PC-9 (cell line): ENCODE measurements around the gene PHF8. TPM values are rescaled to one million over a fixed set of nuclear protein-coding genes. Genes with fewer than 3 reads are reported as not detected.

Experiments used
- BruUV-seq: library from RNA; stranded (reverse); fragments of 400-500 nt; replicated peaks from 2 replicates; lab custom pipeline; 2021; lab: Mats Ljungman, UMichigan
- CTCF ChIA-PET: fragments of 300-600 bp; sonication (Branson Sonifier 250); formaldehyde crosslinking; loops from one replicate; lab custom pipeline; 2022; ENCODE audit warnings: antibody characterized with exemption; lab: Charles Lee
- POLR2A ChIA-PET: fragments of 300-600 bp; sonication (Branson Sonifier 250); formaldehyde crosslinking; loops from one replicate; lab custom pipeline; 2022; ENCODE audit warnings: antibody characterized with exemption; ENCODE audit not compliant: unreplicated experiment; lab: Charles Lee
- DNase-seq, 2 experiments: peaks; one replicate each; pipeline versions ENCODE4 v3.0.0 to v3.0.0-alpha.2; 2015 to 2022; ENCODE audit warnings: mixed read lengths in 1 of 2
- H2AFZ ChIP-seq: fragments of 200-600 bp; sonication (generic); 2 replicates; pipeline ENCODE4 v1.8.1; 2017; ENCODE audit warnings: antibody characterized with exemption
- H3F3A ChIP-seq: fragments of 200-600 bp; sonication (generic); 2 replicates; pipeline ENCODE4 v1.8.1; 2017; ENCODE audit warnings: antibody characterized with exemption, mild to moderate bottlenecking, low read depth; ENCODE audit not compliant: insufficient read depth
- H3K27ac ChIP-seq: fragments of 200-600 bp; sonication (generic); 2 replicates; pipeline ENCODE4 v1.6.1; 2016; ENCODE audit warnings: mixed run types
- H3K27me3 ChIP-seq: fragments of 200-600 bp; sonication (generic); 2 replicates; pipeline ENCODE4 v1.6.1; 2016; ENCODE audit warnings: low read depth, mixed run types; ENCODE audit not compliant: insufficient read depth
- H3K36me3 ChIP-seq: fragments of 200-600 bp; sonication (generic); 2 replicates; pipeline ENCODE4 v1.6.1; 2016; ENCODE audit warnings: low read depth, mixed run types
- H3K4me1 ChIP-seq: fragments of 200-600 bp; sonication (generic); replicated peaks from 2 replicates; pipeline ENCODE4 v1.6.1; 2016; ENCODE audit warnings: mixed run types; ENCODE audit not compliant: insufficient read depth
- H3K4me2 ChIP-seq: fragments of 200-600 bp; sonication (generic); 2 replicates; pipeline ENCODE4 v1.6.1; 2017; ENCODE audit warnings: mixed run types
- H3K4me3 ChIP-seq: fragments of 200-600 bp; sonication (generic); 2 replicates; pipeline ENCODE4 v1.6.1; 2016; ENCODE audit warnings: mixed run types
- H3K79me2 ChIP-seq: fragments of 200-600 bp; sonication (generic); 2 replicates; pipeline ENCODE4 v1.6.1; 2017; ENCODE audit warnings: low read depth, mixed run types
- H3K9me2 ChIP-seq: fragments of 200-600 bp; sonication (generic); 2 replicates; pipeline ENCODE4 v1.8.1; 2017; ENCODE audit warnings: mild to moderate bottlenecking; ENCODE audit not compliant: insufficient read depth
- H3K9me3 ChIP-seq: fragments of 200-600 bp; sonication (generic); 2 replicates; pipeline ENCODE4 v1.8.1; 2016; ENCODE audit warnings: low read depth; ENCODE audit not compliant: insufficient read depth
- H4K20me1 ChIP-seq: fragments of 200-600 bp; sonication (generic); 2 replicates; pipeline ENCODE4 v1.8.1; 2017; ENCODE audit not compliant: insufficient read depth
- CTCF ChIP-seq: fragments of 200-600 bp; sonication (generic); conservative IDR thresholded peaks from 2 replicates; pipeline ENCODE4 v1.6.1; 2017; ENCODE audit warnings: mixed run types, antibody characterized with exemption, mild to moderate bottlenecking, moderate library complexity
- EZH2 ChIP-seq: fragments of 200-600 bp; sonication (generic); IDR thresholded peaks from 2 replicates; pipeline ENCODE4 v1.8.0; 2017; ENCODE audit warnings: antibody characterized with exemption, low read depth
- intact Hi-C: fragments of 100-400 bp; cut with micrococcal nuclease; formaldehyde crosslinking; loops from one replicate; pipeline ENCODE4 v1.10.0; 2022; ENCODE audit not compliant: unreplicated experiment
- total RNA-seq: library from RNA; stranded (reverse); gene quantifications from 2 replicates; pipeline ENCODE4 v1.2.3, GENCODE V29; 2021

The PHF8 gene
- total RNA-seq, 1 experiment from 2014 or later = 40.0 TPM

GRCh38 chrX:54045563-54046228, 1.4 kb upstream of the PHF8 start:
- ChIA-PET CTCF (no interaction called here), POLR2A (no interaction called here)
- Histone ChIP-seq H3K27ac (peak overlapping the region; percentile 98), H3K27me3 (no peaks in the 10 kb centered on the region), H3K36me3 (no peaks in the 10 kb centered on the region), H3K4me1 (peaks cover 17% of the 10 kb centered on the region), H2AFZ (no peak overlapping the region), H3K4me2 (peak overlapping the region; percentile 92), H3F3A (peaks cover 5% of the 10 kb centered on the region; the same call in 1 of the 2 replicates), H3K9me3 (no peaks in the 10 kb centered on the region), H3K79me2 (peaks cover 19% of the 10 kb centered on the region), H4K20me1 (no peaks in the 10 kb centered on the region), H3K4me3 (peak overlapping the region; percentile 62; the same call in 1 of the 2 replicates), H3K9me2 (no peaks in the 10 kb centered on the region)
- intact Hi-C loops = no loop called here
- no TSS peak for BruUV-seq
- TF ChIP-seq EZH2 (no peak), CTCF (no peak)
- DNase-seq = no peak

- no peaks in the 10 kb centered on the region for H3K9me2 ChIP-seq
- H3K79me2 ChIP-seq = peaks cover 19% of the 10 kb centered on the region
- TSS peak; percentile 91 for BruUV-seq
- peak overlapping the region; percentile 98 for H3K27ac ChIP-seq
- no peak for DNase-seq
- H4K20me1 ChIP-seq = no peaks in the 10 kb centered on the region
- ChIA-PET CTCF (interaction anchor here (0.6 kb wide), 1 partner anchor 112 kb away, joined by 14 read pairs; no protein-coding TSS in a partner anchor), POLR2A (no interaction called here)
- TF ChIP-seq CTCF (no peak), EZH2 (no peak)
- no peaks in the 10 kb centered on the region; the same call in 1 of the 2 replicates for H3K36me3 ChIP-seq
- peaks cover 17% of the 10 kb centered on the region for H3K4me1 ChIP-seq
- H3K4me2 ChIP-seq = peak overlapping the region; percentile 92
- H3K27me3 ChIP-seq = no peaks in the 10 kb centered on the region
- no peaks in the 10 kb centered on the region for H3K9me3 ChIP-seq
- H2AFZ ChIP-seq = peak overlapping the region; percentile 97
- intact Hi-C loops = loop anchor here (1.0 to 5.0 kb wide), 4 partner anchors 138 to 594 kb away; partner anchors contain the start of genes FAM120C and TSR2
- peak overlapping the region; percentile 62 for H3K4me3 ChIP-seq
- H3F3A ChIP-seq = peaks cover 5% of the 10 kb centered on the region; the same call in 1 of the 2 replicates
Observed at GRCh38 chrX:54044877-54045338, 635 bp upstream of the PHF8 start.

- Histone ChIP-seq H3K27me3 (no peaks in the 10 kb centered on the region), H4K20me1 (no peaks in the 10 kb centered on the region), H3K36me3 (no peaks in the 10 kb centered on the region; the same call in 1 of the 2 replicates), H2AFZ (peak overlapping the region; percentile 93), H3K79me2 (peaks cover 19% of the 10 kb centered on the region), H3K27ac (peak overlapping the region; percentile 98), H3K9me3 (no peaks in the 10 kb centered on the region), H3F3A (peaks cover 5% of the 10 kb centered on the region; the same call in 1 of the 2 replicates), H3K4me1 (peaks cover 17% of the 10 kb centered on the region), H3K4me3 (peak overlapping the region; percentile 96), H3K4me2 (peak overlapping the region; percentile 75), H3K9me2 (no peaks in the 10 kb centered on the region)
- no peak for DNase-seq
- TF ChIP-seq CTCF = no peak
- TF ChIP-seq EZH2 = no peak
- ChIA-PET CTCF (interaction anchor here (0.7 kb wide), 2 partner anchors 47 to 494 kb away, joined by 3 to 10 read pairs; no protein-coding TSS in a partner anchor), POLR2A (interaction anchor here (0.5 kb wide), 1 partner anchor 1674 kb away, joined by 3 read pairs; no protein-coding TSS in a partner anchor)
- intact Hi-C loops = loop anchor here (1.0 to 5.0 kb wide), 4 partner anchors 140 to 596 kb away; partner anchors contain the start of genes FAM120C and TSR2
- BruUV-seq = TSS peak; percentile 48
Observed at GRCh38 chrX:54043541-54044125, 640 bp downstream of the PHF8 start.
